Endometrial microvascular endothelial cells (primary cell): ENCODE measurements around the gene KAT6B. TPM values are rescaled to one million over a fixed set of nuclear protein-coding genes. Genes with fewer than 3 reads are reported as not detected.

ENCODE experiments used
- in situ Hi-C: cut with HindIII; loops from 2 replicates; pipeline ENCODE4 v1.10.0; 2017; ENCODE audit warnings: low sequenced_read_pairs, low pct_unique_long_range_greater_than_20kb; ENCODE audit errors: inconsistent ontology term
- total RNA-seq: library from RNA; depleted of rRNA; stranded (reverse); fragments of >200 nt; gene quantifications from one replicate; pipeline ENCODE4 v1.2.3, GENCODE V29; 2015; ENCODE audit errors: inconsistent ontology term

The KAT6B gene
- total RNA-seq, 1 donor from 2014 or later: 6.5 TPM

DNA sequence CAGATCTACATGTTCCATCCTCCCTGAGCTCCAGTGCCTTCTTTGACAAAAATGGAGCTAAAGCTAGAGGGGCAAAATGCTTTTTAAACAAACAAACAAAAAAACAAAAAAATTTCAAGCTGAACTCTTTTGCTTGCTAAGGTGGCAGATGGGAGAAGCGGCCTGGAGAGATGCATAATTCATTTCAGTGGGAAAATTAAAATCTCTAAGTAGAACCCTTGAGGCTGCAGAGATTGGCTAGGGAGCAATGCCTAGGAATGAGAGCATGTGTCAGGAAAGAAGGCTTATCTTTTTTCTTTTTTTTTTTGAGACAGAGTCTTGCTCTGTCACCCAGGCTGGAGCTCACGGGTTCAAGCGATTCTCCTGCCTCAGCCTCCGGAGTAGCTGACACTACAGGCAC, 238.7 kb downstream of the KAT6B start:
- in situ Hi-C loops: no loop called here

DNA sequence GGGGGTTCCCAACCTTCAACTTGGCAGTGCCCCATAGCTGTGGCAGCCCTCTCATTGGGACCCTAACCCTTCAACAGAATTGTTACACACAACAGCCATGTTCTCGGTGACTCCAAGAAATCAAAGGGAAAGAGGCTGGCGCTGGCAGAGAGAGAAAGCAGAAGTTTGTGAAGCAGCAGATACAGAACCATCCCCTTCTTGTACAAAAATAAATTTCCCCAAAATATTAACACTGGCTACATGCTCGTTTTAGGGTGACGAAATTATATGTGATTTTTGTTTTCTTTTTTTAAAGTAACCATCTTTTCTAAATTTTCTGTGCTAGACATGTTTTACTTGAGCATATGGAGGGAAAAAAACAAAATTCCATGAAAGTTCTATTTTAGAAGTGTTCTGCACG, 239.9 kb downstream of the KAT6B start:
- in situ Hi-C loops: no loop called here

DNA sequence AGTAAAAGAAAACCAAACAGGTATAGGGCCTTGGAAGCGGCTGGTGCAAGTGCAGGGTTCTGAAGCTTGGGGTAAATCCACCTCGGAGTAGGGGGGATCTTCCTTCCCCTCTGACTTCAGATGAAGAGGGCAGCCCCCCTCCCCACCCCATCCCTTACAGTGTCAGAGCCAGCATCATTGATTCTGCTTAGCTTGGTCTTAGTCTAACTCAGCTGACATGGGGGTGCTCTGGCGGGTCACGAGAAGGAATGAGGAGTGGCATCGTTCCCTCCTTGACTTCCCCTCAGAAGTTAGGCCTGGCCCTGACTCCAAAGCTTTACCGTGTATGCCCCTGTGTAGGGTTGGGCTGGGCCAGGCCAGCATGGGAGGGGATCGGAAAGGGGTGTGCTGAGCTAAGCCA, 240.9 kb downstream of the KAT6B start:
- in situ Hi-C loops: no loop called here

DNA sequence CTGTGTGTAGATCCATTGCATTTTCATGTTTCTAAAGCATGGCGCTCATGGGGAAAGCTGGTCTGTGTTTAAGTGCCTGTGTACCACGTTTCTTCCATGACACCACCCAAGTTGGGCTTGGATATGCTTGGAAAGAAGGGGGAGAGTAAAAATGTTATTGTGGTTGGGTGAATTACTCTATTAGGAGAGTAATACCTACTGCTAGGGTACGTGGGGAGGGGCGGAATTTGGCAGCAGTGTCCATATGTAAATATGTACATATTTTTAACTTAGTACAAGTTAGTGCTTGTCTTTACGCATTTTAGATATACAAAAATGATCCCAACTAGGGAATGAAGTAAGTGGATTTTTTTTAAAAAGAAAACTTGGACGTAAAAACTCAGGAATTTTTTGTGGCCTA, 242.1 kb downstream of the KAT6B start:
- in situ Hi-C loops: no loop called here

DNA sequence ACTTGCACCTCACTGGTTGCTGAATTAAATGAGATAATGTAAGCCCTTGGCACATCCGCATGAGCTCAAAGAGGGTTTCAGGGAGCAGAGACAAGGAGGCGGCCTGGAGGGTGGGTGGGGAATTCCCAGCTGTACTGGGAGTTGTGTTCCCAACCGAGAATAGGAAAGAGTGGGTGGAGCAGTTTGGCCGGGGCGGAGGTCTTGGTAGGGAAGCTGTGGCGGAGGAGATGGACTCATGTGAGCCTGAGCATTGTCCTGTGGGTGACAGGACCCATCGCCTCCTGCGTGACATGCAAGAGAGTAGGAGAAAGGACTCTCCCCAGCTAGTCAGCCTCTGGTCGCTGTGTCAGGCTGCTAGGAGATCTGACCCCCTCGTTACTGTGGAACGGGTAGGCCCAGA, 244.1 kb downstream of the KAT6B start:
- in situ Hi-C loops: no loop called here

DNA sequence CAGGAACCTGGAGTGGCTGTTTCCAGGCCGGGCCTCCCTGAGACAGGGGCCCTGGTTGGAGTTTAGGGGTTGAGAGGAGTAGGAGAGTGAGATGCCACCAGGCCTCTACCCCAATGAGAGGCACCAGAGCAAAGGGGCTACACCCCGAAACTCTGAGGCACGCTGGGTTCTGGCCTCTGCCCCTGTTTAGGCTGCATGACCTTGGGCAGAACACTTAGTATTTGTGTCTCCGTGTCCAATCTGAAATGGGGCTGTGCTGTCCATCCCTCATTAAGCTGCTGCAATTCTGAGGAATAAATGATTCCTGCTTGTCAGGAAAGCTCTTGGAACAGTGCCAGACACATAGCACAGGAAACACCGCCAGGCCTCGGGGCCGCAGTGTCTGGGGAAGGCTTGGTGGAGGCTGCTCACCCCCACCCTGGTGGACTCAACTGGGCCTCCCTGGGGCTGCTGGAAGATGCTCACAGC, 244.6 kb downstream of the KAT6B start:
- in situ Hi-C loops: no loop called here

DNA sequence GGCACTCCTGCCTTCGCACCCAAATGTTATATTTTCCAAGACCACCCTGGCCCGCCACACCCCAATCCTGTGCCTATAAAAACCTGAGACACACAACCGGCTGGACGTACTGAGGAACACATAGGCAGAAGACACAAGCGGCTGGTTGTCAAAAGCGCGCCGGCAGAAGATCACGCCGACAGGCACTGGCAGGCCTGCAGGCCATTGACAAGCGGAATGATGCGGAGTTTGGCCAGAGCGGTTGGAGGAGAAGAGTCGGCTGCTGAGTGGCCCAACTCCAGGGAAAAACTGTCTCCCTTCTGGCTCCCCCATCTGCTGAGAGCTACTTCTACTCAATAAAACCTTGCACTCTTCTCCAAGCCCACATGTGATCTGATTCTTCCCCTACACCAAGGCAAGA, 245.4 kb downstream of the KAT6B start:
- in situ Hi-C loops: no loop called here

DNA sequence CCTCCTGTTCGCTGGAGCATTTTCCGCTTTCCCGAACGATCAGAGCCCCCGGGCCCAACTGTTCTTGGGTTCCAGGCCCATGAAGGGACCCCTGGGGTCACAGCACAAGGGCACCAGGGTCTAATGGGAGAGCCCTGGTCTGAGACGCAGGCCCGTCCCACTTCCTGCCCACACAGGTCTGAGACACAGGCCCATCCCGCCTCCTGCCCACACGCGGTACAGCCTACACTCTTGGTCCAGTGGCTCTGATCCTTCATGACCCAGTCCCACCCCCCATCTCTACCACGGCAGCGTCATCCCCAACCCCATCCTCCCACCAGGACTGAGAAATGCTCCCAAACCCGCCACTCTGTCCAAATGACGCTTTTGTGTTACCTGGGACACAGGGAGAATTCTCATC, 246.3 kb downstream of the KAT6B start:
- in situ Hi-C loops: no loop called here

DNA sequence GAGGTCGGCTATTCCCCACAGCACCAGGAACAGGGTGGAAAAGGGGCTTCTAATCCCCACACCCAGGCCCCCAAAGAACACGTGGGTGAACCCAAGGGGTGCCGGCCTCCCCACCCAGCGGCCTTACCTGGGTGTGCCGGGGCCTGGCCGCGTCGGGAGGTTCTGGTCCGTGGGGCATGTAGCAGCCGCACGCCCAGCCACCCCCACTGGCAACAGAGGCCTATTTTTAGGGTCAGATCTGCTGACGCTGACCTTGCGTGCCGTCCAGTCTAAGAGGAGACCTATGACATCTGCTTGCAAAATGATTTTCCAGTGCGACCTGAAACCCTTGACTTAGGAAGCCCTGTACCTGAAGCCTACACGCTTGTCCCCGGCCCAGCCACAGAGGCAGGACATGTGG, 247.0 kb downstream of the KAT6B start:
- in situ Hi-C loops: no loop called here

DNA sequence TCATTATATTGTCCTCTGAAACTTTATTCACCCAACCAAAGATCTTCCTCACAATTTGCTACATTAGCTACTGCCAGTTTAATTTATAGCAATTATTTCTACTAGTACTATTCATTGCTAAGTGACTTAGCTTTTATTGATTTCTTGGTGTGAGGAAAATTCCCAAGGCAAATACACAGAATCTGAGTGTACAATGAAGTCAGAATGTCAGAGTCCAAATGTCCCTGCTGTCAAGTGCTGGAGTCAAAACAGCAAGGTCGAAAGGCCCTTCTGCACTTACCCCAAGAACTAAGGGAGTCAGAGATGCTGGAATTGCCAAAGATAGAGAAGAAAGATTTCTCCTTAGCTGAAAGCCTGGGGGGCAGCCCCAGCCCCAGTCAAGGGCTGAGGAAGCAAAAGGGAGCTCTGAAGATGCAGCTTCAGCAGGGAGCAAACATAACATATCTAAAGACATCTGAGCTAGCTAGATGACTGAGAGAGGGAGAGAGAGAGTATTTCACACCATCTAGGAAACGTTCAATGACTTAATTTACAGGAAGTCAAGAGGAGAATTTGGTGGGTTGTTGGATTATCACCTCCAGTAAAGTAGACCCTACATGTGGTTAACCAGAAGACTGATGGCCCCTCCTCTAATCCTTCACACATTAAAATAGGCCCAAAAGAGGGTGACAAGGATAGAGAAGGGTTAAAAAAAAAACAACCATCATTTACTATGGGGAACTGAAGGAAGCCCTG, 248.5 kb downstream of the KAT6B start:
- in situ Hi-C loops: no loop called here

DNA sequence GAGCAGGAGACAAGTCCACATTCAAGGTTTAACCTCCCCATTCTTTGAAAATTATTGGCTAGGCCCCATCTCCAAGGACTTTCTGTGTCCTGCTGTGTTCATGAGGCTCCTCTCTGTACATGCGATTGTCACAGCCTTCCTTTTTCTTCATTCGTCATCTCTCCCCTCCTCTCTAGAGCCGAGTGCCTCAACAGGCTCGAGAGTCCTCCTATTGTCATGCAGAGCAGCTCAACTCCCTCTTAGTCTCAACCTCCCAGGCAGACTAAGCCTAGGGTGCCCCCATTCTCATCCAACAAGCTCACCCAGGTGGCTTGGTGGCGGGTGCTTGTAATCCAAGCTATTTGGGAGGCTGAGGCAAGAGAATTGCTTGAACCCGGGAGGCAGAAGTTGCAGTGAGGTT, 249.9 kb downstream of the KAT6B start:
- in situ Hi-C loops: no loop called here

DNA sequence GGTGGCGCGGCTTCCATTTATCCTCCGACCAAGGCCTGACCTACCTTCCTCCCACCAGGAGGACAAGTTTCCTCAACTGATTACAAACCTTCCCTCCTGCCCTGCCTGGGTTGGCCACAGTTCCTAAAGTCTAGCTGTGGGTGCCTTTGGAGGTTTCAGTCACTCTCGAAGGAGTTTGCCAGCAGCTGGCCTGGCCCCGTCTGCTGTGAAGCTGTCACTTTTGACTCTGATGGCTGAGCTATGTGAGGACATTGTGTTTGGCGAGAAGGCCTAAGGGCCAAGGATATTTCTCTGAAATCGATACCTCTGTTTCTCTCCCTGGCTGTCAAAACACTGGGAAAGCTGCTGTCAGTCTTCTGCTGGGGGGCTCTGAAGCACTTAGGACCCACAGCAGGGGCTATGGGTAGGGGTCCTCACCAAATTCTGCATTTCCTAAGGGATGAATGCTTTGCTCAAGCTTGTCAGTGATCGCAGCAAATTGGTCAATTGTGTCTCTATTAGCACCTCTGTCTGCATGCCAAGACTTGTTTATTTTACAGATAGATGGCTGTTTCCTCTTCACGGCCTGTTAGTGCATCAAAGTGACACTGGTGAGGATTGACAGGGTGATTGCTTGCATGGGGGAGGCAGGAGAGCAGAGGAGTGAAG, 253.2 kb downstream of the KAT6B start:
- in situ Hi-C loops: no loop called here

DNA sequence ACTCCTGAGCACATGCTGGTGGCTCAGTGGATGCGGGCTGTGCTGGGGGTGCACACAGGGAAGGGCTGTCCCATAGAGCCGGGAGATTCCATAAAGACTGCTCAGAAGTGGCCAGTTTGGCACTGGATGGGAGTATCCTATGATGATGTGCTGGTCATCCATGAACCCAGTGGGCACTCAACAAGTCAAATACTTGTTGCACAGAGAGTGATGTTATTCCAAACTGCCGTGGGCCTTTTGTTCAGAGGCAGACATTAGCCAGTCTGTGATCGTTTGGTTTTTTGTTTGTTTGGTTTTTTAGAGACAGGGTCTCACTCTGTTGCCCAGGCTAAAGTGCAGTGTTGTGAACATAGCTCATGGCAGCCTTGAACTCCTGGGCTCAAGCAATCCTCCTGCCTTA, 254.2 kb downstream of the KAT6B start:
- in situ Hi-C loops: no loop called here

DNA sequence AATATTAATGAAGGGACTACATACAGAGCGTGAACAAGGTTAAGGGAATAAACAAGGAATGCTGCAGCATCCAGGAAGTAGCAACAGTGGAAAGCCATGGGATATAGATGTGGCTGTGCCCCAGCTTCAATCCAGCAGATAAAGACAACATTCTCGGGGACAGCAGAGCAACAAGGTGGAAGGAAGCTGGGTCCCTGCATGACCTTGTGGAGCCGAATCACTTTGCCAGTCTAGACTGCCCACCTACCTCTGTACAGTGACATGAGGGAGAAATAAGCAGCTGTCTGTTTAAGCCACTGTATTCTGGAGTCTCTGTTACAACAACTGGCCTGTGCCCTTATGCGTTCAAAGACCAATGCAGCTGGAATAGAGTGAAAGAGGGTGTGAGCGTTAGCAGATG, 255.0 kb downstream of the KAT6B start:
- in situ Hi-C loops: no loop called here
